ENCODE measurements around the gene HGD. TPM values are rescaled to one million over a fixed set of nuclear protein-coding genes. Genes with fewer than 3 reads are reported as not detected.
"Not testable (repeated sequence)": the region's sequence is repeated elsewhere in the genome, so short reads cannot be mapped to it uniquely, and the experiment has no call there.

Gene HGD, protein sequence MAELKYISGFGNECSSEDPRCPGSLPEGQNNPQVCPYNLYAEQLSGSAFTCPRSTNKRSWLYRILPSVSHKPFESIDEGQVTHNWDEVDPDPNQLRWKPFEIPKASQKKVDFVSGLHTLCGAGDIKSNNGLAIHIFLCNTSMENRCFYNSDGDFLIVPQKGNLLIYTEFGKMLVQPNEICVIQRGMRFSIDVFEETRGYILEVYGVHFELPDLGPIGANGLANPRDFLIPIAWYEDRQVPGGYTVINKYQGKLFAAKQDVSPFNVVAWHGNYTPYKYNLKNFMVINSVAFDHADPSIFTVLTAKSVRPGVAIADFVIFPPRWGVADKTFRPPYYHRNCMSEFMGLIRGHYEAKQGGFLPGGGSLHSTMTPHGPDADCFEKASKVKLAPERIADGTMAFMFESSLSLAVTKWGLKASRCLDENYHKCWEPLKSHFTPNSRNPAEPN
- 0.83 TPM for polyA plus RNA-seq (2012; ENCODE audit: missing spikeins)

DNA sequence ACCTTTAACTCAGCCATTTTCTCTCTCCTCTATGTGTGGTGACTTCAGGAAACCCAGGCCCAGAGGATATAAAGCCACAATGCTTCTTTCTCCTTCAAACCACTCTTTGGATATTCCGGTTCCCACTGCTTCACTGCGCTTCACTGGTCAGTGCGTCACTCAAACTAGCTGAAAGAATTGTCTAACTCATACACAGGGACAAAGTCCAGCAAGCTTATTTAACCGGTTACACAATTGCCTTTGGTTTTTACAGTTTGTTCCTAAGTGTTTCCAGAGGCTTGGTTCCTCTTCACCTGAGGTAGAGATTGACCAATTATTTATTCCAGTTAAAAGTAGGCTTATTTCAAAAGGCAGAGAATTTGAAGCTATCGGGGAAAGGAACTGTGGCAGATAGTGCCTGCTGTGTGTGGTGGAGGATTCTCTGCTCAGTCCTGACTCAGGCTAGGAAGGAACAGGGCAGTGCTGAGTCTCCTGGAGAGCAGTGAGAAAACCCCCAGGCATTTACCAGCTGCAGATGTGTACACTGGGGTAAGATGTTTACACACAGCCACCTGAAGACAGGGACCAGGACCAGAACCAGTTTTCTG lies at the start of gene HGD:
HGD (minus strand) TSS at position 145 of the 587 bp plus-strand sequence; CDS start at position 17, 128 bp downstream.
- TF ChIP-seq TAF1 (IDR thresholded peaks at IDR 0.05; ENCODE audit: borderline replicate concordance, low read depth, low read length) (no peak), POLR2A (IDR thresholded peaks at IDR 0.05; ENCODE audit: low read depth, low read length) (no peak), POLR2AphosphoS5 (IDR thresholded peaks at IDR 0.05; ENCODE audit: low read depth, low read length) (no peak)
- DNase-seq (ENCODE audit: insufficient read length) (no peak), FAIRE-seq (no peak)

DNA sequence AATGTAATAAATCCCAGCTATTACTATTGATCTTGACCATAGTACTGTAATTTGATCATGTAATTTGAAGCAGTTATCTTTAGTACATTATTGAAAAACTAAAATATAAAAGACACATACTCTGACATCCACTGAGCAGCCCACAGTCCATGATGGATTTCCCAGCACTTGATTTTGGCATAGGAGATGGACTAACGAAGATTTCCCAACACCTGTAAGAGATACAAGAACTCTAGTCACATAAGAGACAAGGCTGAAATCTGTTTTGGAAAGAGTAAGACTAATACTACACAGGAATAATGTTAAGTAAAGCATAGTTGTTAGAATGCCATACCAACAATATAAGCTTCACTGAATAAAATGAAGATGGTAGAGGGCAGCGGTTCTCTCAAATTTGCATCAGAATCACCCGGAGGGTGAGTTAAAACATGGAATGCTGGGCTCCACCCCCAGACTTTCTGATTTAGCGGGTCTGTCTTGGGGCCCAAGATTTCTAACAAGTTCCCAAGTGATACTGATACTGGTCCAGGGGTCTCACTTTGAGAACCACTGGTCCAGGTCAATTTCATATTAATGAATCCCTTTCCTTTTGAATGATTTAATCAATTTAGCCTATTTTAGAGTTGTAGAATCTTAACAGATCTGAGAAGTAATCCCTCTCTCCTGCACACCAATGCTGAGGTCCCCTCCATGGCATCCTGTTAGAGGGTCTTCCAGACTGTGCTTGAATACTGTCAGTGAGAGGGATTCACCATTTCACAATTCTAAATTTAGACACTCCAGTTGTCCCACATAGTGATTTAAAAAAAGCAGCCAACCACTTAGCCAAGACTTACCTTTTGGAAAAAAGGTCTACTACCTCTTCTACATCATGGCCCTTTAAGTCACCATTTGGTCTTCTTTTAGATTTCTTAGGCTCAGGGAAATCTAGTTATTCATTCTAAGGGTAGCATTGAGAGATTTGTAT lies 48.8 kb upstream of the HGD start:
- no peak for TF ChIP-seq POLR2AphosphoS5 (IDR thresholded peaks at IDR 0.05; ENCODE audit: low read depth, low read length)
- TF ChIP-seq POLR2A (IDR thresholded peaks at IDR 0.05; ENCODE audit: low read depth, low read length), result no peak
- no peak for TF ChIP-seq TAF1 (IDR thresholded peaks at IDR 0.05; ENCODE audit: borderline replicate concordance, low read depth, low read length)
- FAIRE-seq, result no peak
- DNase-seq (ENCODE audit: insufficient read length), result no peak

DNA sequence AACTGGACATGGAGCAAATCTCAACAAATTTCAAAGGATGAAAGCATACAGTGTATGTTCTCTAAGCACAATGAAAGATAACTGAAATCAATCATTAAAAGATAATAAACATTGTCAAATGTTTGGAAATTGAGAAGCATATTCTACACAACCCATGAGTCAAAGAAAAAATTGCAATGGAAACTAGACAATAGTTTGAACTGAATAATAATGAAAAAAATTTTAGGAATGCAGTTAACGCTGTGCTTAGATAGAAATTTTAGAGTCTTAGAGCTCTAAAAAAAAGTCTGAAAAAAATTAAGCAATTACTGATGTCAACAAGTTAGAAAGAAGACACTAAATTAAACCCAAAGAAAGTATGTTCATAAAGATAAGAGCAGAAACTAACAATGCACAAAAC lies 44.8 kb upstream of the HGD start:
- no peak for TF ChIP-seq TAF1 (IDR thresholded peaks at IDR 0.05; ENCODE audit: borderline replicate concordance, low read depth, low read length)
- no peak for TF ChIP-seq POLR2A (IDR thresholded peaks at IDR 0.05; ENCODE audit: low read depth, low read length)
- FAIRE-seq (no peak), DNase-seq (ENCODE audit: insufficient read length) (no peak)

DNA sequence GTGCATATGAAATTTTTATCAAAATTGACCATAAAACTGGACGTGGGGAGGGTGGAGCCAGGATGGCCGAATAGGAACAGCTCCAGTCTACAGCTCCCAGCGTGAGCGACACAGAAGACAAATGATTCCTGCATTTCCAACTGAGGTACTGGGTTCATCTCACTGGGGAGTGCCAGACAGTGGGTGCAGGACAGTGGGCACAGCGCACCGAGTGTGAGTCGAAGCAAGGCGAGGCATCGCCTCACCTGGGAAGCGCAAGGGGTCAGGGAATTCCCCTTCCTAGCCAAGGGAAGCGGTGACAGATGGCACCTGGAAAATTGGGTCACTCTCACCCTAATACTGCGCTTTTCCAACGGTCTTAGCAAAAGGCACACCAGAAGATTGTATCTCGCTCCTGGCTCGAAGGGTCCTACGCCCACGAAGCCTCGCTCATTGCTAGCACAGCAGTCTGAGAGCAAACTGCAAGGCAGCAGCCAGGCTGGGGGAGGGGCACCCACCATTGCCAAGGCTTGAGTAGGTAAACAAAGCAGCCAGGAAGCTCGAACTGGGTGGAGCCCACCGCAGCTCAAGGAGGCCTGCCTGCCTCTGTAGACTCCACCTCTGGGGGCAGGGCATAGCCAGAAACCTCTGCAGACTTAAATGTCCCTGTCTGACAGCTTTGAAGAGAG lies 37.3 kb upstream of the HGD start:
- not testable (repeated sequence) for DNase-seq (ENCODE audit: insufficient read length); FAIRE-seq

DNA sequence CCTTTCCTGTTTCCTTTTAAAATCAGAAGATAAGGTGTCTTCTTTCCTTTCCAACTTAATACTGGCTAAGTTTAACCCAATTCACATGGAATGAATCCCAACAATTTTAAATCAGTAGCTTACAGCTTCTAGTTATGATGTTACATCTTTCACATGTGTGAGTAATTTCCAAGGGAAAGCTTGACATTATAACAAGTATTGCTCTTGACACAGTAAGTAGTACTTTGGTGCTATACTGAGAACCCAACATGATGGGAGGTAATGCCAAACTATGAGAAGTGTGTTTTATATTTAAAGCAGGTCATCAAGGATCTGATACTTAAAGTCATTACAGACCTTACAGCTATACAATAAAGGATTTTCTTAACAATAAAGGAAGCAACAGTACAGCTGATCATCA lies 31.2 kb upstream of the HGD start:
- no peak for TF ChIP-seq TAF1 (IDR thresholded peaks at IDR 0.05; ENCODE audit: borderline replicate concordance, low read depth, low read length)
- no peak for TF ChIP-seq POLR2A (IDR thresholded peaks at IDR 0.05; ENCODE audit: low read depth, low read length)
- no peak for TF ChIP-seq POLR2AphosphoS5 (IDR thresholded peaks at IDR 0.05; ENCODE audit: low read depth, low read length)
- FAIRE-seq, result no peak
- DNase-seq (ENCODE audit: insufficient read length), result no peak

DNA sequence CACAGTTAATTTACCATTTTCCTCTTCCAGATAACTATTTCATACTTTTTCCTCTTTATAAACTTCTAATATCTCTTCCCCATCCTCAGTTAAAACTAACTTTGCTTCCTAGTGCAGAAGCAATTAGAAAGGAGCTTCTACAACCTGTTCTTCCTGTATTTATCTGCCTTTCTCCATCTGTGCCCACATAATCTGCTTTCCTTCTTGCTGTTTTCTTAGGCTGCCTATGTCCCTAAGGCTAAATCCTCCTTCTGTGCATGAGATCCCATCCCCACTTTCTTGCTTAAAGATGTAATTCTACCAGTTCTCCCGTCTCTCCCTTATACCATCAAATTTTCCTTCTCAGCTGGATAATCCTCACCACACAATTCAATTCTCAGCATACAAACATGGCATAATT lies 28.3 kb upstream of the HGD start:
- DNase-seq (ENCODE audit: insufficient read length), result no peak
- TF ChIP-seq POLR2AphosphoS5 (IDR thresholded peaks at IDR 0.05; ENCODE audit: low read depth, low read length) (no peak), POLR2A (IDR thresholded peaks at IDR 0.05; ENCODE audit: low read depth, low read length) (no peak), TAF1 (IDR thresholded peaks at IDR 0.05; ENCODE audit: borderline replicate concordance, low read depth, low read length) (no peak)
- FAIRE-seq, result no peak

DNA sequence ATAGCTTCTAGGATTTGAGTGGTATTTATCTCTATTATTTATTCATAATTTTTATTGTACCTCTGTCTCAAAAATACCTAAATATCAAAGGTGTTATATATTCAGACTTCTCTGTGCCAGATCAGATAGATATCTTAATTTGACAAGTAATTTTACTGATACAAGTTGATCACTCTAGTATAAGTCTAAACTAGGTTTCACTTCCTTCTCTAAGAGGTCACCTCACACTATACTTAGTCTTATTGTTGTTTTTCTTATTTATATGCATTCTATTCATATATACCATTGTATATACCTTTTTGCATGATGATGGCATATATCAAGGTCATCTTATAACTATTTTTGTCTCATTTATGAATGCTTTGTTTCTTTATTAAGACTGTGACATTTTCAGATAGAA lies 26.4 kb upstream of the HGD start:
- DNase-seq (ENCODE audit: insufficient read length), result no peak
- FAIRE-seq, result no peak
- TF ChIP-seq TAF1 (IDR thresholded peaks at IDR 0.05; ENCODE audit: borderline replicate concordance, low read depth, low read length) (no peak), POLR2A (IDR thresholded peaks at IDR 0.05; ENCODE audit: low read depth, low read length) (no peak), POLR2AphosphoS5 (IDR thresholded peaks at IDR 0.05; ENCODE audit: low read depth, low read length) (no peak)

DNA sequence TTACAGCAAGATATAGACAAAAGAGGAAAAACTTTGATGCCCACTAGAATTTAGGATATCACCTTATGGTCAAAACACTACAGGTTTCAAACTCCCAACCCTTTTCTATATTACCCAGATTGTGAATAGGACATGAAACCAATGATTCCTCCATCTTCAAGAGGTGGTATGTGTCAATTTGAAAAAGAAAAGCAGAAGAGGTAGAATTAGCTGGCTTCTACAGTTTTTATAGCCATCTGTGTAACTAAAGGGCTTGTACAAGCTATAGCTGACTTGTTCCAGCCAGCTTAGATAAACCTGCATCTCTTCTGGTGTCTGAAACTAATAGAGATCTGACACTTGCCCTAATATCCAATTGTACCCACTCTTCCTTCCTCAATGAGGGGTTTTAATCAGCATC lies 24.9 kb upstream of the HGD start:
- TF ChIP-seq POLR2AphosphoS5 (IDR thresholded peaks at IDR 0.05; ENCODE audit: low read depth, low read length) (no peak), TAF1 (IDR thresholded peaks at IDR 0.05; ENCODE audit: borderline replicate concordance, low read depth, low read length) (no peak), POLR2A (IDR thresholded peaks at IDR 0.05; ENCODE audit: low read depth, low read length) (no peak)
- peak; percentile 27 for FAIRE-seq
- DNase-seq (ENCODE audit: insufficient read length), result no peak

DNA sequence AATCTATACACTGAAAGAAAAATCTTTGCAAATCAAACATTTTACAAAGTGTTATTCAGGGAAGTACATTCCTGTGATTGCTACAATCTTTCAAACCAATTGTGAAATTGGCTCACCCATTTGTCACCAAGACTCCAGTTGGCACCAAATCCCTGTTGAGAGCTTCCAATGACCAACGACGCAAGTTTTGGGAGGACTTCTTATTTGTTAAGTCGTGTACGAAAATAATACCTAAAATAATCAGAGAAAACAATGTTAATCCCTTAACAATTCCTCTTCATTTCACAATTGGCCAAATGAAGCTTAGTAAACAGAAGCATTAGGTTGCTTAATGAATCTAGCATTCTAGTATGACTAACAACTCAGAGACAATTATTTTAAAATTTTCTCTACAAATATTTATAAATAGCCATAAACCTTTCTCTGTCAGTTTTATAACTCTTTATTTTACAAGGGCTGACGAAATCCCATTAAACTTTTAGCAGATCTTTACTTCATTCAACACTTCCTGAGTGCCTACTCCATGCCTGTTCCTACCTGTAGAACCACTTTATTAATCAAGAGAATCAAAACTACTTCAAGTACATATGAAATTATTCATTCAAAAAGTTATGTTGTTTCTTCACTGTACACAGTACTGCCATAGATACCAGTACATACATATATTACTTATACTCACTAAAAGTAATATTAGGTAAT lies 24.0 kb upstream of the HGD start:
- FAIRE-seq (no peak), DNase-seq (ENCODE audit: insufficient read length) (no peak)
- TF ChIP-seq POLR2A (IDR thresholded peaks at IDR 0.05; ENCODE audit: low read depth, low read length), result no peak
- no peak for TF ChIP-seq TAF1 (IDR thresholded peaks at IDR 0.05; ENCODE audit: borderline replicate concordance, low read depth, low read length)
- TF ChIP-seq POLR2AphosphoS5 (IDR thresholded peaks at IDR 0.05; ENCODE audit: low read depth, low read length), result no peak

DNA sequence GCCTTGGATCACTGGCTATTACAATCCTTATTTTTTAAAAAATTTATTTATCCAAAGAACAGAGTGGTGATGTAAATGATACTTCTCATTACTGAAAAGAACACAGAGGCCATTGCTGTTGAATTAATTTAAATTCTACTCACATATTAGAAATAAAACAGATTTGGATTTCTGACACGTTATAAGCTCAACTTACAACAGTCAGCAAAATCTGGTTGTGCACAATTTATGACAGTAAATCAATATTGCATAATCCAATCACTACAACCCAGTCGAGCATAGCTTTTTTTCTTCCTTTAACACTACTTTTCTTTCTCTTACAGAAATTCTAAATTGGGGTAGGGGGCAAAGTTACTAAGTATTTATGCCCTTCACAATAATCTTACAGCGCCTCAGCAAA lies 17.3 kb upstream of the HGD start:
- DNase-seq (ENCODE audit: insufficient read length) (no peak), FAIRE-seq (no peak)
- TF ChIP-seq POLR2A (IDR thresholded peaks at IDR 0.05; ENCODE audit: low read depth, low read length) (no peak), TAF1 (IDR thresholded peaks at IDR 0.05; ENCODE audit: borderline replicate concordance, low read depth, low read length) (no peak), POLR2AphosphoS5 (IDR thresholded peaks at IDR 0.05; ENCODE audit: low read depth, low read length) (no peak)

All from GM12892 (cell line).